NT2/D1 (cell line): ENCODE data around the gene ZNF580.

Experiments
- SUZ12 ChIP-seq: IDR thresholded peaks from 2 replicates; pipeline ENCODE4 v1.6.1; 2011; ENCODE audit not compliant: insufficient read length, insufficient read depth; ENCODE audit errors: extremely low read depth
- YY1 ChIP-seq: IDR thresholded peaks from 2 replicates; pipeline ENCODE4 v1.6.1; 2011; ENCODE audit not compliant: insufficient read length, insufficient read depth
- ZNF274 ChIP-seq: IDR thresholded peaks from 2 replicates; pipeline ENCODE4 v1.6.1; 2011; ENCODE audit warnings: mild to moderate bottlenecking, low read depth, low read length

GRCh38 chr19:55685776-55686175 lies 45.0 kb downstream of the ZNF580 start:
- no peak for TF ChIP-seq ZNF274
- TF ChIP-seq YY1 = no peak
- no peak for TF ChIP-seq SUZ12
